ENCODE measurements around the gene UTY. TPM values are rescaled to one million over a fixed set of nuclear protein-coding genes. Genes with fewer than 3 reads are reported as not detected.

Gene UTY
- total and polyA plus RNA-seq, 12 donors: 1.3 to 15.8 (median 14.2) TPM; not detected in 3

GRCh38 chrY:13361656-13362636, 117.9 kb downstream of the UTY start:
- intact Hi-C loops (cut with DNase I): no loop called here

GRCh38 chrY:13351443-13351842, 128.4 kb downstream of the UTY start:
- ATAC-seq (no peak), DNase-seq (no peak)
- WGBS, 2 donors: 90 to 92% methylated on average over 4 of the region's 4 CpGs
- TF ChIP-seq CTCF (IDR thresholded peaks at IDR 0.05): no peak
- no peak overlapping the region for H3K27ac ChIP-seq
- no peaks in the 10 kb centered on the region for H3K27me3 ChIP-seq
- H3K9me3 ChIP-seq: no peaks in the 10 kb centered on the region
- peaks cover 0 to 89% (median 0%) of the 10 kb centered on the region in 9 donors for H3K36me3 ChIP-seq
- H3K4me1 ChIP-seq: no peaks in the 10 kb centered on the region
- no peak overlapping the region for H3K4me3 ChIP-seq
- intact Hi-C loops (cut with DNase I): no loop called here

More at GRCh38 chrY:13361656-13362636, 117.9 kb downstream of the UTY start:
- no peaks in the 10 kb centered on the region for H3K9me3 ChIP-seq
- no peak for DNase-seq
- H3K4me1 ChIP-seq: peaks cover 0 to 11% (median 0%) of the 10 kb centered on the region in 9 donors
- TF ChIP-seq CTCF (IDR thresholded peaks at IDR 0.05): no peak
- H3K27ac ChIP-seq: no peak overlapping the region
- ATAC-seq: no peak
- peaks cover 0 to 51% (median 0%) of the 10 kb centered on the region in 9 donors for H3K36me3 ChIP-seq
- no peaks in the 10 kb centered on the region for H3K27me3 ChIP-seq
- H3K4me3 ChIP-seq: no peak overlapping the region
- WGBS, 2 donors: 66 to 68% methylated on average over 2 of the region's 2 CpGs

- Histone ChIP-seq H3K27me3 (no peaks in the 10 kb centered on the region), H3K4me1 (no peaks in the 10 kb centered on the region), H3K36me3 (peaks cover 0 to 54% (median 0%) of the 10 kb centered on the region in 9 donors), H3K27ac (no peak overlapping the region), H3K9me3 (no peaks in the 10 kb centered on the region), H3K4me3 (no peak overlapping the region)
- 84 to 95% methylated on average over 5 of the region's 5 CpGs for WGBS, 2 donors
- ATAC-seq: no peak
- TF ChIP-seq CTCF (IDR thresholded peaks at IDR 0.05): no peak
- DNase-seq: no peak
- intact Hi-C loops (cut with DNase I): no loop called here
Observed at GRCh38 chrY:13347106-13347505, 132.7 kb downstream of the UTY start.

- H3K4me1 ChIP-seq: no peaks in the 10 kb centered on the region
- intact Hi-C loops (cut with DNase I): no loop called here
- DNase-seq (no peak), ATAC-seq (no peak)
- WGBS, 2 donors: 93 to 100% methylated on average over 3 of the region's 3 CpGs
- H3K27ac ChIP-seq: no peak overlapping the region
- H3K4me3 ChIP-seq: no peak overlapping the region
- H3K36me3 ChIP-seq: peaks cover 0 to 50% (median 0%) of the 10 kb centered on the region in 9 donors
- no peak for TF ChIP-seq CTCF (IDR thresholded peaks at IDR 0.05)
- H3K27me3 ChIP-seq: no peaks in the 10 kb centered on the region
- no peaks in the 10 kb centered on the region for H3K9me3 ChIP-seq
Observed at GRCh38 chrY:13345549-13345948, 134.3 kb downstream of the UTY start.

All from heart right ventricle (tissue), 16 donors.